Measurements from ENCODE around the gene DTD1.

DNA sequence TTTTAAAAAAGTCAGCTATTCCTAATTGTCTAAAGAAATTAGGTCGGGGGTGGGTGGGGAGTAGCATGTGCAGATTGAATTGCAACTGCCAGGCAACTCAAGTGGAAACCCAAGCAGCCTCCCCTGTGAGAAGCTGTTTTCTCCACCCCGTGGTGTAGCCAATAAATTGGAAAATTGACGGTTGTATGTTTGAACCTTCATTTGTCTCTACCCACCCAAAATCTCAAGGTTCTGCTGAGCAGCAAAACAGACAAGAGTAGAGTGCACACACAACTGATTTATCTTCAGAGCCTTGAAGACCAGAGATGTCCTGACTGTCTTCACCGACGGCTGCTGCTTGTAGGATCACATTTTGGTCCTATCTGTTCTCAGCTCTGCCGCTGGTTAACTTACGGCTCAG, 88.5 kb downstream of the DTD1 start:
- no peak for TF ChIP-seq ZNF629 (tag by site-specific recombination; IDR thresholded peaks at IDR 0.05)
- TF ChIP-seq ZNF404 (tag by site-specific recombination; IDR thresholded peaks at IDR 0.05): no peak
- no peak for TF ChIP-seq CTCF (tag by site-specific recombination; IDR thresholded peaks at IDR 0.05)
- no peak for TF ChIP-seq ZBTB6 (tag by site-specific recombination; IDR thresholded peaks at IDR 0.05)

Data from HEK293 (cell line).